Hepatocyte (in vitro differentiated cells): Measurements from ENCODE around the gene MBNL1.

Experiments
- CTCF ChIP-seq: fragments of 200-600 bp; sonication (generic); IDR thresholded peaks from 2 replicates; pipeline ENCODE4 v1.5.1; 2016; ENCODE audit warnings: antibody characterized with exemption, mild to moderate bottlenecking; ENCODE audit not compliant: poor library complexity
- EZH2 ChIP-seq: fragments of 200-600 bp; sonication (generic); IDR thresholded peaks from 2 replicates; pipeline ENCODE4 v1.6.1; 2016; ENCODE audit warnings: antibody characterized with exemption, mild to moderate bottlenecking, borderline replicate concordance

DNA sequence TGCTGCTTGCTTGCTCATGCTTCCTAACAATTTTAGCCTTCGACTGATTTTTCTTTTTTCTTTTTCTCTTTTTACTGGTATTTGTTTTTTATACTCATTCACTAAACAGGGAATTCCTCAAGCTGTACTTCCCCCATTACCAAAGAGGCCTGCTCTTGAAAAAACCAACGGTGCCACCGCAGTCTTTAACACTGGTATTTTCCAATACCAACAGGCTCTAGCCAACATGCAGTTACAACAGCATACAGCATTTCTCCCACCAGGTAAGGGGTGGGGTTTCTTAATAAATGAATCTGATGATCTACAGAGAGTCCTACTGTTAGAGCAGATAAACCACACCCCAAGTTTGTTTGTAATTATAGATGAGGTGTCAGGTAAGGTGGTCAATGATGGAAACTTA lies 178.8 kb downstream of the MBNL1 start:
- TF ChIP-seq EZH2 (no peak), CTCF (no peak)
